ENCODE measurements around the gene SEPTIN14. TPM values are rescaled to one million over a fixed set of nuclear protein-coding genes. Genes with fewer than 3 reads are reported as not detected.
"Not testable (repeated sequence)": the region's sequence is repeated elsewhere in the genome, so short reads cannot be mapped to it uniquely, and the experiment has no call there.

The SEPTIN14 gene
- total RNA-seq = not detected in 2 replicates

DNA sequence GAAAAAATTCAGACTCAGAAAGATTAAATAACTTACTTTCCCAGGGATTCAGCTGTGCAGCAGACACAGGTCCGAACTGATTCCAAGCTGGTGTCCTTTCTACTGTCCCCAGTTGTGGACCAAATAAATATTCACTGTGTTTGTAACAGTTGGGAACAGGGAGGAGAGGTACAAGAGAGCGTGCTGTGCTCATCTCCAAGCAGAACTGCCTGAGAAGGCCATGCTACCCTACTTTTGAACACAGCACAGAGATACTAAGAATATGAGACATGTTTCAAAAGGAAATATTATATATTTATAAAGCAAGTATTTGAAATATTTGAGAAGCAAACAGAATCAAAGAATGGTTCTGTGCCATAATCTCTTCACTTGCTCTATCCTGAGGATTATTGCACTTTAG lies at the start of gene SEPTIN14:
Gene SEPTIN14 (minus strand): TSS at position 101 of the 400 bp plus-strand sequence. CDS start 756 bp downstream, outside the sequence.
- intact Hi-C loops (cut with micrococcal nuclease) = not testable (repeated sequence)

DNA sequence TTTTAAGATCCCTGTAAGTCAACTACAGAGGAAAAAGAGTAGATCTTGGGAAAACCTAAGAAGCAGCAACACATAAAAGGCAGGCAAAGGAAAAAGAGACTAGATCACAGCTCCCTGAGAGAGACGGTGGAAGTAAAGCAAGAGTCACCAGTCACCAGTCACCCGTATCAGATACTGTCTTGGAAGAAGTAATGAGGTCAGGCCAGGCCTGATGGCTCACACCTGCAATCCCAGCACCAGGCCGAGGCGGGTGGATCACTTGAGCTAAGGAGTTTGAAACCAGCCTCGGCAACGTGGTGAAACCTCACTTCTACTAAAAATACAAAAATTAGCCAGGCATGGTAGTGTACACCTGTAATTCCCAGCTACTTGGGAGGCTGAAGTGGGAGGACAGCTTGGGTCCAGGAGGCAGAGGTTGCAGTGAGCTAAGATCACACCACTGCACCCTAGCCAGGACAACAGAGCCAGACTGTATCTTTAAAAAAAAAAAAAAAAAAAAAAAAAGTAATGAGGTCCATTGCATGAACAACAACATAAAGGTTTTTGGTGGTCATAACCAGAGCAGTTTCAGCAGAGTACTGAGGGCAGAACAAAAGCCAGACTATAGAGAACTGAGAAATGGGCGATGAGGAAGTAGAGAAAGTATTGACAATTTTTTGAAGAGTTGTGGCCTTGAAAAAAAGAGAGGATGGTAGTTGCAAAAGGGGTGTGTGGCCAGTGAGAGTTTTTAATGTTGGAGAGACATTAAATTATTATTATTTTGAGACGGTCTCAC lies 41.6 kb upstream of the SEPTIN14 start:
- intact Hi-C loops (cut with micrococcal nuclease) = no loop called here

DNA sequence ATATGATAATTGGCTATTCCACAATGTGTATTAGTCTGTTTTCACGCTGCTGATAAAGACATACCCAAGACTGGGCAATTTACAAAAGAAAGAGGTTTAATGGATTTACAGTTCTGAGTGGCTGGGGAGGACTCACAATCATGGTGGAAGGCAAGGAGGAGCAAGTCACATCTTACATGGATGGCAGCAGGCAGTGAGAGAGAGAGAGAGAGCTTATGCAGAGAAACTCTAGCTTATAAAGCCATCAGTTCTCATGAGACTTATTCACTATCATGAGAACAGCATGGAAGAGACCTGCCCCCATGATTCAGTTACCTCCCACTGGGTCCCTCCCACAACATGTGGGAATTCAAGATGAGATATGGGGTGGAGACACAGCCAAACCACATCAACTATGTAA lies 38.5 kb upstream of the SEPTIN14 start:
- intact Hi-C loops (cut with micrococcal nuclease) = not testable (repeated sequence)

DNA sequence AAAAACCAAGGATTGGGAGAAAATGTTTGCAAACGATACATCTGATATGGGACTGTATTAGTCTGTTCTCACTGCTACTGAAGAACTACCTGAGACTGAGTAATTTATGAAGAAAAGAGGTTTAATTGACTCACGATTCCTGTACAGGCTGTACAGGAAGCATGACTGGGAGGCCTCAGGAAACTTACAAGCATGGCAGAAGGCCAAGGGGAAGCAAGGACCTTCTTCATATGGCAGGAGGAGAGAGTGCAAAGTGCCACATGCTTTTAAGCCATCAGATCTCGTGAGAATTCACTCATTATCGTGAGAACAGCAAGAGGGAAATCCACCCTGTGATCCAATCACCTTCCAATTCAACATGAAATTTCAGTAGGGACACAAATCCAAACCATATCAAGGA lies 35.7 kb upstream of the SEPTIN14 start:
- intact Hi-C loops (cut with micrococcal nuclease) = no loop called here

DNA sequence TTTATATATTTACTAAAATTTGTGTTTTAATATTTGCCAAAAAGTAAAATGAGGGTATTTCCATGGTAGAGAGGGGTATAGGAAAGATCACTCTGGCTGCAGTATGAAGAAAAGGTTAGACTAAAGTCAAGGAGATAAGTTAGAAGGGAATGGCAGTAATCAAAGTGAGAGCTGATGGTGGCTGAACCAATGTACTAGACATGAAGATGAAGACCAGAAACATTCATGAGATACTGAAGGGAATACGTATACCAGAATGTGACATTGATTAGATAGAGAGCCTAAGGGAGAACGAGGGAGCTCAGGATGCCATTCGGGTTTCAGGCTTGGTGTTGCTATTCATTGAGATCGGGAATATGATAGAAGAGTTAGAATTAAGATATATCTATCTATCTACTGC lies 32.5 kb upstream of the SEPTIN14 start:
- intact Hi-C loops (cut with micrococcal nuclease) = no loop called here

DNA sequence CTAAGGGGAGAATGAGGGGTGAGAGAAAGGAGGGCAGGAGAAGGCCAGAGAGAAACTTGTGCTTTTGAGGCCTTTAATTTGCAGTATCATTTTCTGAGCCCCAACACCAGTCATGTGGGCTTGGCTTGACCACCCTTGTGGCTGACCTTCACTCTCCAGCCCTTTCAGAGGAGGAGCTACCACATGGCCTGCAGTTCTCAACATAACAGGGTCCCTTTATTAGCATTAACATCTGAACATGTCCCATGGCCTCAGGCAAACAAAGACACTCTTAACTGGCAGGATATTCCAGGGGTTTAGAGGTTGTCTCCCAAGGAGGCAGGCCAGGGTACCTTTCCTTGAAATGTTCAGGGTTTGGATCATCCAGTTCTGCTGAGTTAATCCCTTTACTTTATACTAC lies 31.4 kb upstream of the SEPTIN14 start:
- intact Hi-C loops (cut with micrococcal nuclease) = no loop called here

DNA sequence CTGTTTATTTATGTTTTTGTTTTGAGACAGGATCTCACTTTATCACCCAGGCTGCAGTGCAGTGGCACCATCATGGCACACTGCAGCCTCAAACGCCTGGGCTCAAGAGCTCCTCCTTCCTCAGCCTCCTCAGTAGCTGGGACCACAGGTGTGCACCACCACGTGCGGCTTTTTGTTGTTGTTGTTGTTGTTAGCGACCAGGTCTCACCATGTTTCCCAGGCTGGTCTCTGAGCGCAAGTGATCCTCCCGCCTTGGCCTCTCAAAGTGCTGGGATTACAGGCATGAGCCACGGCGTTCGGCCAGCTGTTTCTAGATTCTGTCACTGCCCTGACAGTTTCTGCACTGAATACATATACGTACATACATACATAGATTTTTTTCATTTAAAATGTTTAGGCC lies 25.8 kb upstream of the SEPTIN14 start:
- intact Hi-C loops (cut with micrococcal nuclease) = loop anchor here (5.0 kb wide), 2 partner anchors 164 to 1131 kb away; partner anchors contain the start of genes CCT6A, PSPH and SEC61G

DNA sequence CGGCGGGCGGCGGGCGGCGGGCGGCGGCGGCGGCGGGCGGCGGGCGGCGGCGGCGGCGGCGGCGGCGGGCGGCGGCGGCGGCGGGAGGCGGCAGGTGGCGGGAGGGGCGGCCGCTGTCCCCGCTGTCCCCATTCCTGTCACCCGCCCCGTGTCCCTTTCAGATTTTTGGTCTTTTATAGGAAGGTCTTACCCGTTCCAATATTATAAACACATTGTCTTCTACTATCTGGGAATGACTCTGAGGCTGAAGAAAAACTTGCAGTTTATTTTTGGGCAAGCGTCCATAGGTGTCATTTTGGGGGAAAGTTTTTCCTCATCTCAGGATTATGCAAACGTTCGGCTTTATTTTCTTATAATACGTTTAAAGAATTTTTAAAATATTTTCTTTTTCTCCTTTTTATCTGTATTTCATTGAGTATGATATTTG lies 25.3 kb upstream of the SEPTIN14 start:
- intact Hi-C loops (cut with micrococcal nuclease) = loop anchor here (1.0 to 5.0 kb wide), 5 partner anchors 63 to 1131 kb away; partner anchors contain the start of genes CCT6A, CHCHD2, MRPS17 and PSPH

DNA sequence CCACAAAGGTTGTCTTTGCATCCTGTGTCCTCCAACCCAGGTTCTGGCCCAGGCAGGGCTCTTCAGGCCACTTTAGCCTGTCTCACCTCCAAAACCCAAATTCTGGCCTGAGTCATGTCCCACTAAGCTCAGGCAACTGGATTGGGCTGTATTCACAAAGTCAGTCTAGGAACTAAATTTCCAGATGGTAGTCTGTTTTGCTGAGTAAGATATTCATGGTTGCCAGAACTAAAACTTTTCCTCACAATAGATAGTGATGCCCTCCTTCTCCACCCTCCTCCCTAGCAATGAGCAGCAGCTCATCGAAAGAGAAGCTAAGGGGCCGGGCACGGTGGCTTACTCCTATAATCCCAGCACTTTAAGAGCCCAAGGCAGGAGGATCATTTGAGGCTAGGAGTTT lies 21.8 kb upstream of the SEPTIN14 start:
- intact Hi-C loops (cut with micrococcal nuclease) = no loop called here

DNA sequence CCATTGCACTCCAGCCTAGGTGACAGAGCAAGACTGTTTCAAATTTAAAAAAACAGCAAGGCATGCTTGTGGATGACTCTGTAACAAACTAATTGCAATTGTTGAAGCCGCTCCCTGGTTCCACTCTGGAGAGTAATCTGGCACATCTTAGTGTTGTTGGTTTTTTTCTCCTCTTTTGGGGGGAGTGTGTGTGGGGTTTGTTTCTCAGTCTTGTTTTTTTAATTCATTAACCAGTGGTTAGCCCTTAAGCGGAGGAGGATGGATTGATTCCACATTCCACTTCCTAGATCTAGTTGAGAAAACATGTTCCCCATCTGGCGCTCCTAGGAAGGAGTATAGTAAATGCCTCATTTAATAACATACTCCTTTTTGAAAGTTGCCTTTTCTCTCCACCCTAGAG lies 16.1 kb upstream of the SEPTIN14 start:
- intact Hi-C loops (cut with micrococcal nuclease) = no loop called here

DNA sequence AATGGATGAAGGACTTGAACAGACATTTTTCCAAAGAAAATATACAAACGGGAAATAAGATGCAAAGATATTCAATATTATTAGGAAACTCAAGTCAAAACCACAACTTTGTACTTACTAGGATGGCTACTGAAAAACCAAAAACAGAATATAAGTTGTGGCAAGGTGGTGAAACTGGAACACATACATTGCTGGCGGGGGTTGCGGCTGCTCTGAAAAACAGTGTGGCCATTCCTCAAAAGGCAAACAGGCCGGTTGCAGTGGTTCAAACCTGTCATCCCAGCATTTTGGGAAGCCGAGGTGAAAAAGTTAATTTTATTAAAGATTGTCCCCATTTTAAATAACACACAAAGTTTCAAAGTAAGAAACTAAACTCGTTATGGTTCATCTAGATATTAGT lies 14.8 kb upstream of the SEPTIN14 start:
- intact Hi-C loops (cut with micrococcal nuclease) = no loop called here

DNA sequence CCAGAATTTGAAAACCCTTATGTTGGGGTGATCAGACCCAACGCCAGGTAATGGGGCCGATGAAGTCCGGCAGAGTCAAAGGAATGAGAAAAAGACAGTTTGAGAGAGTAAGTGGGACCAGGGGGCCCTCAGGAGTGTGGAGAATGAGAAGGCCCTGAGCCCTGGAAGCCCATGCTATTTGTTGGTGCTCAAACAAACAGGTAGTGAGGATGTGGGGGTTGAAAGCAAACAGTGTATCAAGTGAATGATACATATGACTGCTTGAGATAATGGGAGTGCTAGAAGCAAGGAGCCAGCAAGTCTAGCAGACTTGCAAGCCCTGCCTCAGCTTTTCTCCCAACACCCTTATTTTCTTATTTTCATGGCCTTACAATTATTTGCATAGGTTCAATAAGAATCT lies 11.2 kb upstream of the SEPTIN14 start:
- intact Hi-C loops (cut with micrococcal nuclease) = no loop called here

DNA sequence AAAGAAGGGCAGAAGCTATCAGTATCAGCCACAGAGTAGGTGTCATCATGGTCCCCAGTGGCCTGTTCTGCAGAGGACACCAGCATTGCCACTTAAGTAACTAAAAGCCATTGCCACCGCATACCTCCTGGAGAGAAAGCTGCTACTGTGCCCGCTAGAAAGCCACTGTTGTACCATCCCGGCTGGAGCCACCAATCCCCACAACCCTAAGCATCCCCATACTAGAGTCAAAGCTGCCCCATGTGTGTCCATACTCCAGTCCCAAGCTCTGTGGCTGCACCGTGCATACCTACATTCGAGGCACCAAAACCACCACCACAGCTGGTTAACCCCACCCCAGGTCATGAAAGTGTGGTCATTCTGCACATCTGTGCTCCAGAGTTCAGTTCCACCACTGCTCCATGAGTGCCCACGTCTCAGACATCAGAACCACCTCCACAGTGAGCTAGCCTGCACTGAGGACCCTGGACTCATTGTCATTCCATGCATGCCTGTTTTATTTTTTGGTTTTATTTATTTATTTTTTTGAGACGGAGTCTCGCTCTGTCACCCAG lies 9.5 kb upstream of the SEPTIN14 start:
- intact Hi-C loops (cut with micrococcal nuclease) = no loop called here

DNA sequence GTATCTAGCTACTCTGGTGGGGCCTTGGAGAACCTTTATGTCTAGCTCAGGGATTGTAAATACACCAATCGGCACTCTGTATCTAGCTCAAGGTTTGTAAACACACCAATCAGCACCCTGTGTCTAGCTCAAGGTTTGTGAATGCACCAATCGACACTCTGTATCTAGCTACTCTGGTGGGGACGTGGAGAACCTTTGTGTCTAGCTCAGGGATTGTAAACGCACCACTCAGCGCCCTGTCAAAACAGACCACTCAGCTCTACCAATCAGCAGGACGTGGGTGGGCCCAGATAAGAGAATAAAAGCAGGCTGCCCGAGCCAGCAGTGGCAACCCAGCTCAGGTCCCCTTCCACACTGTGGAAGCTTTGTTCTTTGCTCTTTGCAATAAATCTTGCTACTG lies 6.4 kb upstream of the SEPTIN14 start:
- intact Hi-C loops (cut with micrococcal nuclease) = not testable (repeated sequence)

DNA sequence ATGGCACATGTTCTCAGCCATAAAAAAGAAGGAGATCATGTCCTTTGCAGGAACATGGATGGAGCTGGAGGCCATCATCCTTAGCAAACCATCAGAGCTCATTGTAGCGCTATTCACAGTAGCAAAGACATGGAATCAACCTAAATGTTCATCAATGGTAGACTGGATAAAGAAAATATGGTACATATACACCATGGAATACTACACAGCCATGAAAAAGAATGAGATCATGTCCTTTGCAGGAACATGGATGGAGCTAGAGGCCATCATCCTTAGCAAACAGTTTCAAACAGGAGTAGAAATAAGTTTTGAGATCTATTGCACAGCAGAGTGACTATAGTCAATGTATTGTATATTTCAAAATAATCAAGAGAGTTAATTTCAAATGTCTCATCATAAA lies 17.4 kb downstream of the SEPTIN14 start:
- intact Hi-C loops (cut with micrococcal nuclease) = not testable (repeated sequence)

DNA sequence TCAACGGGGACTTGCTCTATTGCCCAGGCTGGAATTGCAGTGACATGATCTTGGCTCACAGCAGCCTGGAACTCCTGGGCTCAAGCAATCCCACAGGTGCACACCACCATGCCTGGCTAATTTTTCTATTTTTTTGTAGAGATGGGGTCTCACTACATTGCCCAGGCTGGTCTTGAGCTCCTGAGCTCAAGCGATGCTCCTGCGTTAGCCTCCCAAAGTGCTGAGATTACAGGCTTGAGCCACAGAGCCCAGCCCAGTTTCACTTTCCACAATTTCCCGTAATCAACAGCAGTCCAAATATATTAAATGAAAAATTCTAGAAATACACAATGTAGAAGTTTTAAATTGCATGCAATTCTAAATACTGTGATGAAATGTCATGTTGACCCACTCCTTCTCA lies 24.0 kb downstream of the SEPTIN14 start:
- intact Hi-C loops (cut with micrococcal nuclease) = no loop called here

DNA sequence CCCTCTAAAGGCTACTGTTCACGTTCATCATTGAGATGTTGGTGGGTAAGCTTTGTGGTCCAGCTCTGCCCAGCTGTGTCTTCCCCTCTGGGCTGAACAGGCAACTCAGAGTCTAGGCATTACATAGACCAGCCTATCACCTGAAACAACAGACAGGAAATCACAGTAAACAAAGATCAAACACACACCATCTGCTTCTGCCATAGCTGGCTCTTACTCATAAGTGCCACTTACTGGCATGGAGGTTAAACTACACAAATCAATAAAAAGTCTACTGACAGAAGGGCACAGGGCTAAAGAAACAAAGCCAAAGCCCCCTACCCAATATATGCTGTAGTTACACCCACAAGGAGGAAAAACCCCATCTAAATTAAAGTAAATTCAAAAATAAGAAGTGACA lies 35.0 kb downstream of the SEPTIN14 start:
- intact Hi-C loops (cut with micrococcal nuclease) = no loop called here

DNA sequence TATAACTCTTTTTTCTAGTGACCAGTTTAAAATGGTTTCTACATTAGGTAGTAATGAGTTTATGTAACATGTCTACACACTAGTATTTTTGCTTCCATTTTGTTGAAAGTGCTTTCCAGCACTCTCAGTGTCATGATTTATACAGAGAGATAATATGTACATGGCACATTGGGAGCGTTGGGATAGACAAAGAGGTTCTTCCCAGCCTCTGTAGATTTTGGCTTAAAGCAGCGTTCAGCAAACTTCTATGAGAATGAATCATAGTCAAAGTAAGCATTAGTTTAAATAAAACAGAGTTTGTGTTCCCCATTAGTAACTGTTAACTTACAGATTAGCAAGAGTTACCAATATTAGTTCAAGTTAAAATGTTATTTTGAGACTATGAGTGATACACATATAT lies 43.9 kb downstream of the SEPTIN14 start:
- intact Hi-C loops (cut with micrococcal nuclease) = no loop called here

DNA sequence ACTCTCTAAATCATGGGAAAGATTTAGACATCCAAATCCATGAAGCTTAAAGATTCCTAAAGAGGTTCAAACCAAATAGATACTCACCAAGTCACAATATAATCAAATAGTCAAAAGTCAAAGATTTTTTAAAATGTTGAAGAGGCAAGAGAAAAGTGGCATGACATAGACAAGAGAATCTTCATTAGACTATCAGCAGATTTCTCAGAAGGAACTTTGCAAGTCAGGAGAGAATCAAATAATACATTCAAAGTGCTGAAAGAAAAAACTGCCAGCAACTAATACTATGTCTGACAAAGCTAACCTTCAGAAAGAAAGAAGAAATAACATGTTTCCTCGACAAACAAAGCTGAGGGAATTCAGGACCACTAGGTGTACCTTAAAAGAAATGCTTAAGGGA lies 65.3 kb downstream of the SEPTIN14 start:
- intact Hi-C loops (cut with micrococcal nuclease) = not testable (repeated sequence)

DNA sequence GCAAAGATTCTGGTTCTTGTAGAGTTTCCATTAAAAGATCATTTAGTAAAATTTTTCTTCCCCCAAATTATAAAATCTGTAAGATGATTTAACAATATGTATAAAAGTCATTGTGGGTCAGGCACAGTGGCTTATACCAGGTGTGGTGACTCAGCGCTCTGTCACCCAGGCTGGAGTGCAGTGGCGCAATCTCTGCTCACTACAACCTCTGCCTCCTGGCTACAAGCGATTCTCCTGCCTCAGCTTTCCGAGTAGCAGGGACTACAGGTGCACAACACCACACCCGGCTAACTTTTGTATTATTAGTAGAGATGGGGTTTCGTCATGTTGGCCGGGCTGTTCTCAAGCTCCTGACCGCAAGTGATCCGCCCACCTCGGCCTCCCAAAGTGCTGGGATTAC lies 68.0 kb downstream of the SEPTIN14 start:
- intact Hi-C loops (cut with micrococcal nuclease) = no loop called here

DNA sequence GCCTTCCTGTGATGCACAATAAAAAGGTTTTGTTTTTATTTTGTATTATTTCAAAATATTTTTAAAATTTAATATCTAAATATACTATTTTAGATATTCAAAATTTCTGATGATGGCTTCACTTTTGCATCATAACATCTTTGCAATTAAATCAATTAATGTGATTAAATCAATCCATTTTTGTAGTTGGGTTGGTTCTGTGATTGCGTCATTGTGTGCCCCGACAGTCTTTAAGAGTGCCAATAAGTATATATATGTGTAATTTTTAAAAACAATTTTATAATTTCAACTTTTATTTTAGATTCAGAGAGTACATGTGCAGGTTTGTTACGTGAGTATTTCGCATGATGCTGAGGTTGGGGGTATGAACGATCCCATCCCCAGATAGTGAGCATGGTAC lies 70.5 kb downstream of the SEPTIN14 start:
- intact Hi-C loops (cut with micrococcal nuclease) = no loop called here

DNA sequence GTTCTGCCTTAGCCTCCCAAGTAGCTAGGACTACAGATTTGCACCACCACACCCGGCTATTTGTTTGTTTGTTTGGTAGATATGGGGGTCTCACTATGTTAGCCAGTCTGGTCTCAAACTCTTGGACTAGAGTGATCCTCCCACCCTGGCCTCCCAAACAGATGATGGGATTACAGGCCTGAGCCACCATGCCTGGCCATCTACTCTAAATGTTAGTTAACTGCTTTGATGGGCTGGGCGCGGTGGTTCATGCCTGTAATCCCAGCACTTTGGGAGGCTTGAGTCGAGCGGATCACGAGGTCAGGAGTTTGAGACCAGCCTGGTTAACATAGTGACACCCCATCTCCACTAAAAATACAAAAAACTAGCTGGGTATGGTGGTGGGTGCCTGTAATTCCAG lies 74.8 kb downstream of the SEPTIN14 start:
- intact Hi-C loops (cut with micrococcal nuclease) = no loop called here

DNA sequence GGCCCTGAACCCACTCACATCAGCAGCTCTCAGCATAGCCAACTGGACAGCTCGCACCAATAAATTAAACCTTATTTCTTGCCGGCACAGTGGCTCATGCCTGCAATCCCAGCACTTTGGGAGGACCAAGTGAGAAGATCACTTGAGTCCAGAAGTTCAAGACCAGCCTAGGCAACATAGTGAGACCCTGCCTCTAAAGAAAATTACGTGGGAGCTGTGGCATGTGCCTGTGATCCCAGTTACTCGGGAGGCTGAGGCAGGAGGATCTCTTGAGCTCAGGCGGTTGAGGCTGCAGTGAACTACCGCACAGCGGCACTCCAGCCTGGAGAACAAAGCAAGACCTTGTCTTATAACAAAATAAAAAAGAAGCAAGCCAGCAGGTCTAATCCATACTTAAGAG lies 75.7 kb downstream of the SEPTIN14 start:
- intact Hi-C loops (cut with micrococcal nuclease) = no loop called here

Measured in T-helper 2 cell treated with Interferon-gamma antibody and Interleukin-4, amounts not matched to agents 100 ng/mL and 5 ng/mL, for 36 hours (primary cell).